ENCODE results near the gene ABHD17A.
"Not testable (repeated sequence)": the region's sequence is repeated elsewhere in the genome, so short reads cannot be mapped to it uniquely, and the experiment has no call there.

The ABHD17A gene

DNA sequence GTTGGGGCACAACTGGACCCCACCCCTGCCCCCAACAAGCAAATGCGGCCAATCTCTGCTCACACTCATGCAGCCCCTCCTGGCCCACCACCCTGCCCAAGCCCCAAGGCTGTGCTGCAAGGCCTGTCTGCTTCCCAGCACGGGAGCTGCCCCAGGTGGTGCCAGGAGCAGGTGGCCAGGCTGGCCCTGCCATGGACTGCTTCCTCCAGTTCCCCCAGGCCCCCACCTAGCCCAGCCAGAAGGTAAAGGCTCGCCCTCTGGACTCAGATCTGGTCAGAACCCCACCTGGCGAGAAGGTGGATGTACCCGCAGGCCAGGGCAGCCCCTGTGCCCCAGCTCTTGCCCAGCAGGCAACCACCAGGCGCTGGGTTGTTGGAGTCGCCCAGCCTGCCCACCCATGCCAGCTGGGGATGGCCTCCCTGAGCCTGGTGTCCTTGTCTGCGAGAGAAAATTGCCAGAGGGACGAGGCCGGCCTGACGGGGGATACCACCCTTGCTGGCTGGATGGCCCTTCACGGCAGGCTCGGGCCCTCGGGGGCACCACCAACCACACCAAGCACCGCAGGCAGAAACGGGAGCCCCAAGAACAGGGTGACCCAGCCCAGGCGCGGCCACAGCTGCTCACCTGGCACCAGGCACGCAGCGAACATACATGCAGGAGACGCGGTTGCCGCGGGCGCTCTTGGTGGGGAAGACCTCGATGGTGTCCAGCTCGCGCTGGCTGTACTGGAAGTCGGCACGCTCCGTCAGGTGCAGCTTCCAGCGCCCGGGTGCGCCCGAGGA, 4.5 kb downstream of the ABHD17A start:
- no peak for DNase-seq

DNA sequence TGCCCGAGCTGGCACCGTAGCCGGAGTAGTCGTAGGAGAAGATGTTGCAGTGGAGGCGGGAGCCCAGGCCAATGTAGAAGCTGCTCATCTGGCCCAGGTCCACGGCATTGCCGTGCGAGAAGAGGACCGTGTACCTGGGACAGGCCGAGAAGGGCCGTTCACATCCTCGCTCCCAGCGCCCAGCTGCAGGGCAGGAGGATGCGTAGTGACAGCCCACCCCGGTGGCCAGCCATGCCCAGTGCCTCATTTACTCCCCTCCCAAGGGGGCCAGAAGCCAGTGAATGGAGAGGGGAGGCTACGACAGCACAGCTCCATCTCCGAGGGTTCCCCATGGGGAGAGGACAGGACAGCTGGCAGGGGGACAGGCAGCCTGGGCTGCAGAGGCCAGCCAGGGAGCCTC, 5.3 kb downstream of the ABHD17A start:
- DNase-seq: not testable (repeated sequence)

DNA sequence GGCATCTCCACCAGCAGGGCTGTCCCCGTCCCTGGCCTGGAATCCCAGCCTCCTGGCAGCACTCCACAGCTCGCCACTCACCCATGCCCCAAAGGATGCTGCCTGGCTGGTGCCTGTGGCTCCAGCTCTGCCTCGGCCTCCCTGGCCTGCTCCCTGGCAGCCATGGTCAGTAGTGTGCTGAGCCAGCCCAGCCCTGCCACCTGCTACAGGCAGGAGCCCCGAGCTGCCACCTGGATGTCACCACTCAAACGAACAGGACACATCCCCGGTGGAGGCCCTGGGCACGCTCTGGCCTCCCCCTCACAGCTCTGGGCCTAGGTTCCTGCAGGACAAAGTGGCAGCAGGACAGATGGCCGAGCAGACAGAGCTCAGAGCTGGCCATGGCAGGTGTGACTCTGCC, 6.7 kb downstream of the ABHD17A start:
- not testable (repeated sequence) for DNase-seq

DNA sequence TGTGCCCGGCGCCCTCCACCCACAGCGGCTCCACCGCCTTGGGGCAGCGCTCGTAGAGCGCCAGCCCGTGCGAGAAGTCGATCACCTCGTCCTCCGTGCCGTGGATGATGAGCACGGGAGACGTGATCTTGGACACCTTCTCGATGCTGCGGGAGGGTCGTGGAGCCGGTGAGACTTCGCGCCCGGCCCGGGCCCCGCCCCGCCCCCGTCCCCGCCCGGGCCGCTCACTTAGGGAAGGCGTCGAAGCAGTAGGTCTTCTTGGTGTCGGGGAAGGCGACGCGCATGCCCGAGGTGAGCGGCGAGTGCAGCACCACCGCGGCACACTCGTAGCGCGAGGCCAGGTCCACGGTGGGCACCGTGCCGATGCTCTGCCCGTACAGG, 8.0 kb downstream of the ABHD17A start:
- DNase-seq: not testable (repeated sequence)

DNA sequence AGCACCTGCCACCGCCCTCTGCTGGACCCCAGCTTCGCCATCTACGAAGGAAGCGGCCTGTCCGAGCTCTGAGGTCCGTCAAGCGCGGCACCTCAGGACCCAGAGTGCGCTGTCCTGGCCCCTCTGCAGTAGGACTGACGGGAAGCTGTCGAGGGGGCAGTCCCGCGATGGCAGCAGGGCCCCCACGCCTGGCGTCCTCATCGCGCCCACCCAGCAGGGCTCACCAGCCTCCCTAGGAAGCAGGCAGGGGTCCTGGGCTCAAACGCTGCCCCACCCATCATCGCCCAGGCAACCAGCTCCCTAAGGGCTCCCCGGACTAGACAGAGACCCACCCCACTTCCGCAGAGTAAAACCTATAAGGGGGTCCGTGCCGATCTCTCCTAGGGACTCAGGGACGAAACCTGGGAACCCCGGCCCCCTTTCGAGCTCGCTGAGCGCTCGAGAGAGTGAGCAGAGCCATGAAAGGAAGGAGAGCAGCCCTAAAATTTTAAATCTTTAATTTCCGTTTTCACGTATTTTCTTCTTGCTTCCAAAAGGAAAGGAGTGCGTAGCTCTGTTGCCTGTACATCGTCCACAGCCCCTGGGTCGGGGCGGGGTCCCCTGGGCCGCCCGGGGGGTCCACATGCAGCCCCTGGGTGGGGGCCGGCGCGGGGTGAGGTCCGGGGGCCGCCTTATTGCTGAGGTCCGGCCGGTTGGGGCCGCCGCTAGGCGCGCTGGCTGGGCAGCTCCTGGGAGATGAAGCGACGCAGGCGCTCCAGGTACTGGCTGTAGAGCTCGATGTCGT, 8.6 kb downstream of the ABHD17A start:
- DNase-seq: not testable (repeated sequence)

DNA sequence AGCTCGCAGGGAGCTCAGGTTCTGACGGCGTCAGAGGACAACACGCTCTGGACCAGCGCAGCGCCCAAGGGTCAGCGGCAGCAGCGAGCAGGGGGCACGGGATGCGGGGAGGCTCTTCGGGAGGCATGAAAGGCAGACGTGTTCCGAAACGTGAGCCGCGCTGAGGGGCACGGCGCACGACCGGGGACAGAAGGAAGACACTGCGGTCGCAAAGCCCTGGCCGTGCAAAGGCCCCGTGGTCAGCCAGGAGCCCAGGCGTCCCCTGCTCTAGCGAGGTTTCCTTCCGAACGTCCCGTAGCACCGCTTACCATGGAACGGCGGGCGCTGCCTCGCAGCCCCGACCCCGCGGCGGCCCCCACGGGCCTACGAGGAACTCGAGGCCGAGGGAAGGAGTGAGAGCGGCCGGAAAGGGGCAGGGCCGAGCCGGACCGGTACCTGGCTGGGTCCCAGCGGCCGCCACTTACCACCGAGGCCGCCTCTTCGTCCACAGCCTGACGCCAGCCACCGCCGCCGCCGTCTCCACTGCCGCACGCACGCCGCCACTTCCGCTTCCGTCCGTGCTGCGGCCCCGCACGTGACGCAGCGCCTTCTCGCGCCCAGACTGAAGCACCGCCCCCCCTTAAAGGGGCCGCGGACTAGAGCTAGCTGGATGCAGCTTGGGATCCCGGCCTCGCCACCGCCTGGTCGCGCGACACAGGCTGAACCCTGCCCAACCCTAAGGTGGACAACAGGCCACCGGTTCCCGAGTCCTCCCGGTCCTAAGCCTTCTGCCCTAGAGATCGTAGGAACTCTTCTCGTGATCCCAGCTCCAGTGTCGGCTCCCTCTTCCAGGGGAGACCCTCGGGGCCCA, 9.4 kb downstream of the ABHD17A start:
- peak; percentile 88 for DNase-seq

DNA sequence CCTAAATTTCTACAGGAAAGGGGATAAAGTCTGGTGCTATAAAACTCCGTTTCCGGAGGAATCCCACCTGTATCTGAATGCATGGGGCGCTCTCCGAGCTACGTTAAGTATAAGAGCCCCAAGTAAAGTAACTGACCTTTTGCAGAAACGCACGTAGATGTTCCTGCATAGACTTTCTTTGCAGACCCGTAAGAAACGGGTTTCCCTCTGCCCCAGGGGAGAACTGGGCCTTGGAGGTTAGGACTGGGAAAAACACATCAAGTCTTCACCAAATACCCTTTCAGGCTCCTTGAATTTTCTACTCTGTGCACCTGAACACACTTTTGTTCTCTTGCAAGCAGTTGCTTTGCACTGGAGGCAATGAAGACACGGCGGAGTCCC, 10.0 kb downstream of the ABHD17A start:
- not testable (repeated sequence) for DNase-seq

DNA sequence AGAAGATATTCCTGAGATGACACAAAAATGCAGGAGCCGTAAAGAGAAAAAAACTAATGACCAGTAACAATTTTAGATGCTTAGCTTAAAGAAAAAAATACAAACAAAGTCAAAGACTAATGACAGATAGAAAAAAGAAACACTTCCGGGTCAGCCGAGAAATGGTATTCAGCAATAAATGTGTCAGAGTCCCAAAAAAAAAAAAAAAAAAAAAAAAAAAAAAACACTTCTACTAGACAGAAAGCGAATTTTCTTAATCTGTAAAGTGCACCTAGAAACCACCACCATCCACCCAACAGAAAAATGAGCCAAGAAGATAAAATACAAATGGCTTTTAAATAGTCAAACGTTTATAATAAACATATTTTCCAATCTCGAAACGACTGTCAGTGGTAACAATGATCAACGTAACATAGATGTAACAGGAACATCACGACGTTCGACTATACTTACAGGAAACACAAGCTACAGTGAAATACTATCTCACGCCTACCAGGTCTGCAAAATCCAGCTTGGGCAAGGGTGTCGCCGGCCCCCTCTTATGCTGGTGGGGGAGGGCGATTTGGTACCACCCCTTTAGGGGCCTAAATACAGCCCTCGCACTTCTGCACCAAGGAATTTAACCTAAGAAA, 10.6 kb downstream of the ABHD17A start:
- no peak for DNase-seq

DNA sequence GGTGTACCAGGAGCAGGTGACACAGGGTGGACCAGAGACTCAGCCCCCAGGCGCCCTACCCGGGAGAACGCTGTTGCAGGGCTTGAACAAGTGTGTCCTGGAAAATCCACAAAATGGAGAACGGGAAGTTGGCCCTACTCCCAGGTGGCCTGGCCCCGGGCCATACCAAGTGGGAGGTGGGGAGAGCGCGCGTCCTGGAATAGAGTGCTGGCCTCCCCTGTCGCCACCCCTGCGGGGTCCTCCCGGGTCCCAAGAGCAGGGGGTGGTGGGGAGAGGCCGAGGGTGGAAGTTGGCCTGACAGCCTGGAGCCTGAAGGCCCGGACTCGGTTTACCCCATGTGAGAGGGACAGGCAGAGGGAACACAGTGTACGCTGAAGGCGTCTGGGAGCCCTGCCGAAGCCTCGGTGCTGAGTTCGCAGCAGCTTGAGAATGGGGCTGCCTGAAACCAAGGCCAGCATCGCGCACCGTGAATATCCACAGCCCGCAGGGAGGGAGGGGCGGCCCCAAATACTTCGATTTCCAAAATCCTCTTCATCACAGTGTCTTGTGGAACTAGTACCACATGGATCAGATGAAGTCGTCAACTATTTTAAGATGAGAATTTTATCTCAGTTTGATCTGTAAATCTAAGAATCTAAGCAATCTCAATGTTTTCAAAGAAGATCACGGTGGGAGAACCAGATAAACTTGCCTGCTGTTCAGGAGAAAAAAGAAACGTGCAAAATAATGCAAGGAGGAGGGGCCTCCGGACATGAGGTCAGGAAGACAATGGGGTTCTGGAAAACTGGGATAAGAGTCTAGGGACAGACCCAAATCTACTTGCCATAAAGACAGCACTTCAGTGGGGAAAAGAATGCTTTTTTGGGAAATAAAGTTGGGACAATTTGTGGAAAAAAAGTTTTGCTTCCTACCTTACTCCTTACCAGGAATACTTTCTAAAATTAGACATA, 11.5 kb downstream of the ABHD17A start:
- no peak for DNase-seq

DNA sequence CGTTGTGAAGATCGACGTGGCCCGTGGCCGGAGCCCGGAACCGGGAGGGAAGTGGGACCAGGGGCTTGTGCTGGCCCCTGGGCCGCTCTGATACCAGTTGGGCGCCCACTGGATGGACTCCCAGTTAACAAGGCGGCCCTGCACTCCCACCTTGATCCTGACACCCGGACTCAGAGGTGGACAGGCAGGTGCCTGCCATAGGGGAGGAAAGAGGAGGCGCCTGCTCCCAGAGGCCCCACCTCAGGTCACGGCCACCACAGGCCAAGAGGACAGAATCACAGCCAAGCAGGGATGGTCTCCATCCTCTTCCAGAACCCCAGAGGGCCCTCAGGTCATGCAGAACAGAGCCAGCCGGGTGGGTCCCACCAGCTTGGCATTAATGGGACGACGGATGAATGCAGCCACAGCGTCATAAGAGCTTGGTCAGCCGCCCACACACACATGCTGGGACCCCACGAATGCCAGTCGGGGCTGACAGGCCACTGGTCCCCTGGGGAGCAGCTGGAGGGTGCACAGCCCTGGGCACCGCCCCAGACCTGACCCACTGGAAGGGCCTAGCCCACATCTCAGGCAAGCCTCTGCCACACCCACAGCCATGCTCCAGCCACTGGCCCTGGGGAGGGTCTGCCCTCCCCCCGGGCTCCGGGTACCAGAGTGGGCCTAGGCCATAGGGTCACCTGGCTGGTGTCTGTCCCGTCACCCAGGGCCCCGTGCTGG, 12.3 kb downstream of the ABHD17A start:
- no peak for DNase-seq

DNA sequence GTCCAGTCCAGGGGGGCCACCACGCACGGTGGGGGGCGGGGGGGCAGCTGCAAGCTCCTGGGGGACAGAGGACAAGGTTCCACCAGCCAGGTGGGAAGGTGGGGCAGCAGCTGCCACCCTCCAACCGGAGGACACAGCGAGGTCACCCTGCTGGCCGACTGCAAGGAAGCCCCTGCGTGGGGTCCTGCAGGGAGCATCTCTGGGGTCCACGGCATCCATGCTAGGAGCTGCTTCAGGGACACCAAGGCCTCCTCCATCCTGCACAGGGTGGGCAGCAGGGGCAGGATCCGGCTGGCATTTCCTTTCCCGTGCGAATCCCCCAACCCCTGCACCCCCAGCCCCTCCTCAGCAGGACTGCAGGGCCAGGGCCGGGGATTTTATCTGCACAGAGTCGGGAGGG, 13.7 kb downstream of the ABHD17A start:
- DNase-seq: no peak

DNA sequence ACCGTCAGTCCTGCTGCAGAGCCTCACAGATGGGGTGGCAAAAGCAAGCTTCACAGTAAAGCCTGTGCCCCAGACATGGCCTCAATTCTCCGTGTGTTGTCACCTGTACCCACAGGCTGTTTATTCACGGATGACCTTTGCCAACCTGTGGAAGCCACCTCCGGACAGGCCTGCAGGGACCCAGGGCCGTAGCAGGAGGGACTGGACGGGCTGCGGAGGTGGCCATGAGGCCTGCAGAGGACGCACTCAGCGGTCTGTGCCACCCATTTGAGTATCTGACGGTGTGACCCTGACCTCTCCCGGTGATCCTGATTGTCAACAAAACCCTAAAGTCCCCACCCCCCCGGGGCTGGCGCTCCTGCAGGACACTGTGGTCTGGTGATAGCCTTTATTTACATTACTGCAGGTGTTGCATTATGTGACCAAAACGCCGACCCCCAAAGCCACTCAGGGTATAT, 14.1 kb downstream of the ABHD17A start:
- no peak for DNase-seq

DNA sequence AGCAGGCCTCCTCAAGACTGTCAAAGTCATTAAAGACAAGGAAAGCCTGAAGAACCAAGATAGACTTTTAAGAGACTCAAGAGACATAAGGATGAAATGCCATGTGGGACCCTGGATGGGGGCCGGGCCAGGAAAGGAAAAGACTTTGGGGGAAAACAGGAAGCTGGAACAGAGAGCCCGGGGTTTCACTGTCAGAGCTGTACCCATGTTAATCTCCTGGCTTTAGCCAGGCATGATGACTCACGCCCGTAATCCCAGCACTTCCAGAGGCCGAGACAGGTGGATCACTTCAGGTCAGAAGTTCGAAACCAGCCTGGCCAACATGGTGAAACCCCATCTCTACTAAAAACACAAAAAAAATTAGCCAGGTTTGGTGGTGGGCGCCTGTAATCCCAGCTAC, 16.3 kb downstream of the ABHD17A start:
- DNase-seq: no peak

DNA sequence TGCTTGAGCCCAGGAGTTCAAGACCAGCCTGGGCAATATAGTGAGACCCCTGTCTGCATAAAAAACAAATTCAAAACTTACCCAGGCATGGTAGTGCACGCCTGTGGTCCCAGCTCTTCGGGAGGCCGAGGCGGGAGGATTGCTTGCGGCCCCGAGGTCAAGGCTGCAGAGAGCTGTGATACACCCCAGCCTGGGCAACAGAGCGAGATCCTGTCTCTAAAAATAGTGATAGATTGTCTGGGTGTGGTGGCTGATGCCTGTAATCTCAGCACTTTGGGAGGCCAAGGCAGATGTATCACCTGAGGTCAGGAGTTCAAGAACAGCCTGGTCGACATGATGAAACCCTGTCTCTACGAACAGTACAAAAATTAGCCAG, 18.0 kb downstream of the ABHD17A start:
- DNase-seq: no peak

DNA sequence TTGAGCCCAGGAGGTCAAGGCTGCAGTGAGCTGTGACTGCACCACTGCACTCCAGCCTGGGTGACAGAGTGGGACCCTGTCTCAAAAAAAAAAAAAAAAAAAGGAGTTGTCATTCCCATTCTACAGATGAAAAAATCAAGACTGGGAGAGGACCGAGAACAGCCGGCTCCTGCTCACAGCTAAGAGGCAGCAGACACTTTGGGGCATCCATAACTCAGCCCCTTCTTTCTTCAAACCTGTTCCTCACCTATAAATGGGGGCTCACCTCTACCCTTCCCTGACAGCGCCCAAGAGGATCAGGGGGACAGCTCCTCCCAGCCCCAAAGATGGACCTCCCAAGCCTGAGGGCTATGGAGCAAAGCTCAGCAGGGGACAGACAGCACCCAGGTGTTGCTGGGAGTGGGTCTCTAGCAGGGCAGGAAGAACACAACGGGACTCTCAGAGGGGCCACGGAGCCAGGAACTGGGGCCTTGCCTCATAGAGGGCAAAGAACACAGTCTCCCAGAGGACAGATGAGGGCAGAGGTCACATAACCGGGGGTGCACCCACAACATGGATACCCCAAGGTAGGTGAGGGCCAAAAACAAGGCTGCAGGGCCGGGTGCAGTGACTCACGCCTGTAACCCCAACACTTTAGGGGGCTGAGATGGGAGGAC, 18.5 kb downstream of the ABHD17A start:
- DNase-seq: no peak

DNA sequence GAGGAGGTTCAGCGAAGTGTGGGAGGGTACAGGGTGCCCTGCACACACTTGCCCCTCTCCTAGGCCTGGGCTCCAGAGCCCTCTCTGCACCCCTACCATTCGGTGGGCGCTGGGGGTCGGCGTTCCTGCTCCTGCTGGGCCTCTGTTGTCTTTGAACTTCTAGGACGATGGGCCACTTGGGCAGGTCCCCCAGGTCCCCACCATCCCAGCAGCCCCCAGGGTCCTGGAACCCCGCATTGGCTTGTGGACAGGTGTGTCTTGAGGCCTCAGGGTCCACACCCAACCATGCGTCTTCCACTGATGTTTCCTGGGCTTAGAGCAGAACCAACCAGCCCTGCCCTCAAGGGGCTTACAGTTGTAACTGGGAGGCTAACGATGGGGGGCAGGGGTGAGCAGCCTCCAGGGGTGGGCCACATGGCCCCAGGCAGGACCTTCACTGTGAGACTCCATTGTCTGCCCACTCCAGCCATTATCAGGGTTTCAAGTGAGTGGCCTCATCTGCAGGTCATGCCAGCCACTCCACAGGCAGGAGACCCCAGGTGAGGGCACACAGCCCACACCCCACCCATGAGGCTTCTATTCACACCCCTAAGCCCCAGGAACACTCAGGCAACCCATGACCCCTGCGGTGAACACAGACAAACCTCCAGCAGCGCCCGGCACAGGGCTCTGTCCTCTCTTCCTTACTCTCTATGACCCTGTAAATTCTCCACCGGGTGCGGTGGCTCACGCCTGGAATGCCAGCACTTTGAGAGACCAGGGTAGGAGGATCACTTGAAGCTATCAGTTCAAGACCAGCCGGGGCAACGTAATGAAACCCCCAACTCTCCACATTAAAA, 19.9 kb downstream of the ABHD17A start:
- DNase-seq: no peak

DNA sequence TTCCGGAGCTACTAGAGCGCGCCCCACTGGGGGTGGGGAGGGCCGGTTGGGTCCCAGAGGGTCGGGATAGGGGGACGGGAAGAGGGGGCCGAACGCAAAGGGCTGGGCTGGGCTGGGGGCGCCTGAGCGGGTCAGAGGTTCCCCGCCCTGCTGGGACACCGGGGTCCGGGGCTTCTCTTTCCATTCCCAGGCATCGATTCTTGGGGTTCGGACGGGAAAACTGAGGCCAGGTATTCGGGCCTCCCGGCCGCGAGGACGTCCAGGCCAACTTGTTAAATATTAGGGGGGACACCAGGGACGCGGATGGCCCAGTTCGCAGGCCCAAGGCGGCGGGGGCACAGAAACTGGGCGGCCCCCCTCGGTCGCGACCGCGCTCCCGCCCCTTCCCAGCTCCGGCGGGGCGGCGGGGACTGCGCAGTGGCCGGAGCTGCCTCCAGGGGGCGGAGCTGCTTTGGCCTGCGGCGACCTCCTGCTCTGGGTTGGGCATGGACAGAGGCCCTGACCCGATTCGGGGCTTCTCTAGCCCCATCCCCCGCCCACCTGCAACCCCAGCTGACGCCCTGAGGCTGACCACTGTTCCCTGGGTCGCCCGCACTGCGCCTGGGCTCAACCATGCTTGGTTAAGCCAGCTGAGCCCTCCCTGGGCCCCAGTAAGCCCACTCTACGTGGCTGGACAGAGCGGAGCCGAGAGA, 20.7 kb downstream of the ABHD17A start:
- peak; percentile 68 for DNase-seq

DNA sequence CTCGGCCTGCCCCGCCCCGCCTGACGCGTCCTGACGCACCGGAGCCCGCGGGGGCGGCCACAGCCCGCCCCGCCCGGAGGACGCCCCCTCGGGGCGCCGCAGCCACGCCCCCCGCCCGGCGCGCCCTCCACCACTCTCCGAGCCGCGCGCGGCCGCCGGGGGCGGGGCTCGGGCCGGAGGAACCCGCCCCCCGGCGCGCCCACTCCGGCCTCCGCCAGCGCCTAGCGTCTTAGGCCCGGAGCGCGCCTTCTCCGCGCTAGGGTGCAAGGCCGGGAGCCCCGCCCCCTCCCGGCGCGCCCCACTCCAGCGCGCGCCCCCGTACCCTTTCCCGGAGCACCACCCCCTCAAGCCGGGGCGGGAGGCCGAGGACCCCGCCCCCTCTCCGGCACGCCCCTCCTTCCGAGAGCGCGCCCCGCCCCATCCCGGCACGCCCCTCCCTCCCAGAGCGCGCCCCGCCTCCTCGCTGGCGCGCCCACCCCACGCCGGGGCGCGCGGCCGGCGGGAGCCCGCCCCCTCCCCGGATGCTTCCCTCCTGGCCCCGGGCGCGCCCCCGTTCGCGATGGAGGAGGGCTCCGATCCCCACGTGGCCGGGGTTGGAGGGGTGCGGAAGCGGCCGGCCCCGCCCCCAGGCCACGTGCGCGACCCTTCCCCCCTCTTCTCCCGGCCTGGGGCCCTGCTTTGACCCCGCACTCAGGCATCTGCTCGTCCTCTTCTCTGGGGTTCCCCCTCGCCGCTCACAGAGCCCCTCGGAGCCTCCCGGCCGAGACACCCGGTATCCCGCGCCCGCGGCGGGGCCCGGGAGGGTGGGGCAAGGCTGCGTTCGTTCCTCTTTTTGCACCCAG, 21.4 kb downstream of the ABHD17A start:
- peak; percentile 92 for DNase-seq

Data from stimulated activated CD4-positive, alpha-beta T cell treated with anti-CD3 and anti-CD28 coated beads, Interleukin-4, amount 100 ng/mL, for 24 hours (primary cell).